GM19463 (cell line): ENCODE measurements around the gene ACER1.

Experiments
- ATAC-seq: cut with Tn5 transposase; IDR thresholded peaks from one replicate; pipeline ENCODE4 v1.9.1; 2021; ENCODE audit warnings: mild to moderate bottlenecking, moderate library complexity; ENCODE audit not compliant: unreplicated experiment

Gene ACER1

DNA sequence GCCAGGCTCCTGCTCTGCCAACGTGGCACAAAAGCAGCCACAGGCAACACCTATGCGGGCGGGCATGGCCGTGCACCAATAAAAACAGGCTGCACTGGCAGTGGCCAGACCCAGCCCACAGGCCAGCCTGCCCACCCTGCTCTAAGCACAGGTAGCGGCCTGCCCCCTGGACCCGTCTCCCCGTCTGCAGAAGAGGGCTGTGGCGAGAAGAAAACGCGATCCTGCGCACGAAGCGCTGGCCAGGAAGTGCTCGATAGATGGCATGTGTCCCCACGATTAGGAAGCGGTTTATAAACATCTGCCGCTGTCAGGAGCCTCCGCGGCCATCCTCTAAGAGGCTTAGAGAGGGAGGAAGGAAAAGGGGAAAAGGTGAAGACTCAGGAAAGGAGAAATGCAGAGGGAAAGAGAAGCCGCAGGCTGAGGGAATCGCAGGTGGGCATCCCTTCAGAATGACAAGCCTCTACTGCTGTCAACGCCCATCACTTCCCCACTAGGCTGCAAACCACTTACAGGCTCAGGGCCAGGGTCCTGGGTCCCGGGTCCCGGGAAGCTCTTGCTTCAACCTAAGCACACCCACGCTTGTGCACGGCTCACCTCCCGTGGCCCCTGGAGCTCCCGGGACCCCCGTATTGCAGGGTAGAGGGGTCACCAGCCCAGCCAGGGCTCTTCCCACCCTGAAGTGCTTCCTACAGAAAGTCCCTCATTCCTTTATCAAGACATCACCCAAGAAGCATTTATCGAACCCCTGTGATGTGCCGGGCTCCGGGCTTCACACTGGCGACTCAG, 64.1 kb downstream of the ACER1 start:
- ATAC-seq = no peak

DNA sequence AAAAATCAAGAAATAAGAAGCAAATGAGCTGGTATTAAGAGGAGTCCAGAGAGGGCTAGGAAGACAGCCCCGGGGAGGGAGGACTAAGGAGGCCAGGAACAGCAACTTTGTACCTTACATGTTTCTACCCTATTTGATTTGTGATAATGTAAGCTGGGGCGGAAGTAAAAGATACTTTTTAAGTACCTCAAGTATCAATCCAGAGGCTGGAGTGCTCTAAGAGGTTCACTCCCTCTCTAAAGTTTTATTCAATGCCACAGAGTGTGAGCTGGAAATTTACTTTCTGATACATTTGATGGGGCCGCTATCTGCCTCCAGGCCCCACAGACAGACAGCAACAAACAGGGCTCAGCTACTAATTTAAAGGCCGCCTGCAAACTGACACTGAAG, 65.0 kb downstream of the ACER1 start:
- no peak for ATAC-seq

DNA sequence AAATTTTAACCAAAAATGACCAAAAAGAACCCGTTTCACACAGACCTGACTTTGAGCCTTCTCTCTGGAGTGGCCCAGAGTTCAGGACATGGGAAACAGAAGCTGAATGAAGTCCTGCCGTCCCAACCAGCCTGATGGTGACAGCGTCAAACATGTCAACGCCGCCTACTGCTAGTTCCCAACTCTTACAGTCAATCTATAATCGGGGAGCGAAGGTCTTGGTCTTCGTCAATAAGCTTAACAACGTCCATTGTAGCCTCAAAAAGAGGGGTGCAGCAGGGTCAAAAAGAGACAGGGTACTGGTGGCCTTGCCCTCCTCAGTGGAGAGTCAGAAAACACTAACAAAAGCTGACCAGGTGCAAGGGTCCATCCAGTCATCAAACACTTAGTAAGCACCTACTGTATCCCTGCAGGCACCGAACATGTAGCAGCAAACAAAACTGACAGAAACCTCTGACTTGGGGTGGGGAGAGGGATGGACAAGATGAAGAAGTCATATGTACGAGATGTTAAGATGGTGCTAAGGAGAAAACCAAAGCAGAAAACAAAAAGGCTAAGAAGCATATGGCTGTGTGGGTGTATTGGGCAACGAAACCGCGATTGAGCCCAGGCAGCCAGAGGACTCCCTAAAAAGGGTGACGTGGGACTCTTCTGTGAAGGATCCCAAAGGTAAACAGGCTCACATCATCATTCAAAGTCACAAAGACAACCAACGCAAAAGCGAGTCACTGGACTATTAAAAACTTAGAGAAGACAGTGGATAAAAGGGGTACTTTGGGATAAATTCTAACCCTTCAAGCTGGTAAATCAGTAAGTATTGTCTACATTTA, 65.6 kb downstream of the ACER1 start:
- no peak for ATAC-seq

DNA sequence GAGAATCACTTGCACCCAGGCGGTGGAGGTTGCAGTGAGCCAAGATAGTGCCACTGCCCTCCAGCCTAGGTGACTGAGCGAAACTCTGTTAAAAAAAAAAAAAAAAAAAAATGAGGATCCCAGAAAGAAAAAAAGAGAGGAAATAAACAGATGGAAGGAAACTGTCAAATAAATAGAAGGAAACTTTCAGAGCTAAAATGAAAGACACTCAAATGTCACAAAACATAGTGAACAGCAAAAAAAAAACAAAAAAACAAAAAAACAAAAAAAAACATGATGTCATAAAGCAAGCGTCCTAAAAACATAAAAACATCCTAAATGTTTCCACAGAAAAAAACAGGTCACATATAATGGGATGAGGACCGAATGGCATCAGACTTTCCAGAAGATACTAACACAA, 68.6 kb downstream of the ACER1 start:
- ATAC-seq = no peak

DNA sequence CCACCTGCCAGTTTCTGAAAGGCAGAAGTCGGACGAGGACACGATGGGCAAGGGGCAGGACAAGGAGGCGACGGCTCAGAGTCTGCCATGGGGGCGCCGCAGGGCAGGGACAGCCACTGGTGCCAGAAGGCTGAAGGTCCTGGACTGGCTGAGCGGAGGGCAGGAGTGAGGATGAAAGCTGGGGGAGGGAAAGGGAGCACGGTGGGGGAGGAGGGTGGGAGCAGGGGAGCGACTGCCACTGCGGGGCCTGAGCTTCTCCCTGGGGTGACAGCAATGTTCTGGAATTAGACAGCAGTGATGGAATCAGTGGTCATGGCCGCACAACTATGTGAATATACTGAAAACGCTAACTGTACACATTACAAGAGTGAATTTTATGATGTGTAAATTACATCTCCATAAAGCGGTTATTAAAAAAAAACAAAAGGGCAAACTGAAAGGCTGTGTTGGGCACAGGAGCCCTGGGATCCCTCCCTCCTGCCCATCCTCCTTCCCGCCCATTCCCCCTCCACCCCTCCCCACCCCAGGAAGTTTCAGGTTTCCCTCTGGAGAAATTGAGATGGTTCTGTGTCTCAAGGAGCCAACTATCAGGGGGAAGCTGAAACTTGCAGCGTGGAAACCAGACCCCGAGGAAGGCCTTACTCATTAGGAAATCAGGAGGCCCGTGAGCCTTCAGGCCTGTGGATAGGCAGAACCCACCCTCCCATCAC, 69.5 kb downstream of the ACER1 start:
- no peak for ATAC-seq

DNA sequence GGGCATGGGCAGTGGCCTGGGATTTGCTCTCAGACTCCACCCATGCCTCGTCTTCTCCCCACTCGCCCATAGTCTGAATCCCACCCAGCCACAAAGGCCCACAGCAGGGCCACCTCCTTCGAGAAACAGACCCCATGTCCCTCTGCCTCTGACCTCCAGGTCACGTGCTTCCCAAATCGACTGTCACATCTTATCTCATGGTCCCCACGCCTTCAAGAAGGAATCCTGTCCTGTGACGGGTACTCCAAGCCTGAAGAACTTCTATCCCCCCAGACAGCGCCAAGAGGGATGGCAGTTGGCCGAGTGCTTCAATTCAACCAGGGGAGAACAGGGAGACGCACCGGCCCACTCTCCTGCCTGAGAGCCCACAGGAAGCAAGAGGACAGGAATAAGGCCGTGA, 70.1 kb downstream of the ACER1 start:
- no peak for ATAC-seq

DNA sequence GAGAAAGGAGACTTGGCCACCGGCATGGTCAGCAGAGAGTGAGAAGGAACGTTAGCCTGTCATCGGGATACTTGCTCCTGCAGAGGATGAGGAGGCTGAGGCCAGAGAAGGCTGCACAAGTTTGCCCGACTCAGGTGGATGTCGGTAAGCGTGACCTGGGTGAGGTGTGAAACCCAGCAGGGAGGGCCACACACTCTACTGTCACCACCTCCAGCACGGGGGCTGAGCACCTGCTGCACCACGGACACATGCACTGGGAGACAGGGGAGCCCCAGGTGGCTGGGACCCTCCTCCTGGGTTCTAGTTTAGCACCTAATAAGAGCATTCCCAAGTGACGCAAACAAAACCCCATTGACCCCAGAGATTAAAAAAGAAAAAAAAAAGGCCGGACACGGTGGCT, 70.9 kb downstream of the ACER1 start:
- no peak for ATAC-seq

DNA sequence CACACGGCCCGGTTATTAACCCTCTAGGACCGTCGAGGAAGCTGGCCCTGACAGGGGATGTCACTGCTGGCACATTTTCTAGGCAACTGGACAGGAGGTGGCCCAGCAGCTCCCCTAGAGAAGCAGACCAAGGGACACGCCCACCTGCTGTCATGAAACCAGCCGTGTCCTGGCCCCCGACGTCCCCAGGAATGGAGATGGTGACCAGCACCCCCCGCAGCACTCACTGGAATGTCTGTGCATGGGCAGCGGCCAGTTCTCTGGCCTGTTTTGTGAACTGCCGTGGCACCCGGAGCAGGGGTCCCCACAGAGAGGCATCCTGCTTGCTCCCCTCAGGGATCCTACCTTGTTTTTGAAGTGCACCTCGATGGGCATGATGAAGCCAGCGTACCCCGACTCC, 71.5 kb downstream of the ACER1 start:
- no peak for ATAC-seq

DNA sequence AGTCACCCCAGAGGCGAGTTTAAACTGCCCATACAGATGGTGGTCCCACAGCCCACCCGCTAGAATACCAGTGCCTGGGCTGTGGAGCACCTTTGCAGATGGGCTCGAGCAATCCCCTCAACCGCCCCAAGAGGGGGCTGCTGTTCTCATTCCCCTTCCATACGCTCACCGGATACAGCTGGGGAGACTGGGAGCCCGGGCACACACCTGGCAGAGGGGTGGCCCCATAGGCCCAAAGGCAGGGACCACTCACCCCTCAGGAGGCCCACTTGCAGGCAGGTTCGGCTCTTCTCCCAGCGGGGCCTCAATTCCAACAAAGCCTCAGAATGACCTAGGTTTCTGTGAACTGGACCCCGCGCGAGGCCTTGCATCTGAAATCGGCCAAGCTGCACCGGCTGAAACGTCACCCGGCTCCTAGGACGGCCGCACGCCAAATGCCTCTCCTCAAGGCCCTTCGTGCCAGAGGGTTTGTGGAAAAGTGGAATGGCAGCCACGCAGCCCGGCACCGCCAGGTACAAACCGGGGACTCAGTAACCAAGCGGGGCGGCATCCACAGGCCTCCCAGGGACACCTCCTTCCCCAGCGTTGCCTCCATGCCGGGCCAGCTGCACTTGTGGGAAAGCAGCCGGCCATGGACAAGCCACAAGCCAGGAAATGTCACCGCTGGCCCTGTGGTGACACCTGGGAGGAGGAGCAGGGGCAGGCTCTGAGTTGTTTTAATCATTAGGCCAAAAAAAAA, 72.3 kb downstream of the ACER1 start:
- no peak for ATAC-seq

DNA sequence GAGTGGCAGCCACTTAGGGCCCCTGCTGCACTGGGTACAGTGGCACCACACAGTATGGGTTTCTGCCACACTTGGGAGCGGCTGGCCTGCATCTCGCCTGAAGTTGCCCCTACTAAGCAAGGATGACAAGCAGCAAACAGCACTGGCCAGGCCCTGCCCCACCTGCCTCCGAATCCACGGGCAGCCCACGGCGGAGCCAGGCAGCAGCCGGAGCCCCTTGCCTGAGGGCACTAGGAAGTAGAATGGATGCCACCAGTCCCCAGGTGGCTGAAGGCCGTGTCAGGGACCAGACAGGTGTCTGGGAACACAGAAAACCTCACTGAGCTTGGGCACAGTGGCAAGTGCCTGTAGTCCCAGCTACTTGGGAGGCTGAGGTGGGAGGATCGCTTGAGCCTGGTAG, 73.0 kb downstream of the ACER1 start:
- ATAC-seq = no peak

DNA sequence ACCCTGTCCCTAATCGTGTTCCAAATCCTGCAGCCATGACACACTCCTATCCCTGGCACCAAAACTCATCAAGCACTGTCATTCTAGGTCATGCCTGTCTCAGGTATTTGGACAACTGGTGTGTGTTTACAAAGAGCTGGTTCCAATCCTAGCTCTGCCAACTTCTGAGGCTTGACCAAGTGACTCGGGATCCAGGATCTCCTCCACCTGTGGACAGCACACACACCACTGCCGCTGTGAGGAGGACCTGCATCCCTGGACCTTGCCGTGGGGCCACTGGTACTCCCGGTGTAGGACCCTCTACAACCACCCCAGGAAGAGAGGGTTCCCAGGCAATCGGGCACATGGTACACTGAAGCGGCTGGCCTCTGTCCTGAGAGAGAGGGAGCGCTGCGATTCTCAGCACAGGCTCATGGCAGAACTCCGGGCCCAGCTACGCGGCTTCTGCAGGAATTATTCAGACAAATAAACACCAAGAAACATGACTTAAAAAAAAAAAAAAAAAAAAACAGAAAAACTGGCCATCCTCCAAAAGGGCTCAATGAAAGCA, 74.0 kb downstream of the ACER1 start:
- ATAC-seq = no peak

DNA sequence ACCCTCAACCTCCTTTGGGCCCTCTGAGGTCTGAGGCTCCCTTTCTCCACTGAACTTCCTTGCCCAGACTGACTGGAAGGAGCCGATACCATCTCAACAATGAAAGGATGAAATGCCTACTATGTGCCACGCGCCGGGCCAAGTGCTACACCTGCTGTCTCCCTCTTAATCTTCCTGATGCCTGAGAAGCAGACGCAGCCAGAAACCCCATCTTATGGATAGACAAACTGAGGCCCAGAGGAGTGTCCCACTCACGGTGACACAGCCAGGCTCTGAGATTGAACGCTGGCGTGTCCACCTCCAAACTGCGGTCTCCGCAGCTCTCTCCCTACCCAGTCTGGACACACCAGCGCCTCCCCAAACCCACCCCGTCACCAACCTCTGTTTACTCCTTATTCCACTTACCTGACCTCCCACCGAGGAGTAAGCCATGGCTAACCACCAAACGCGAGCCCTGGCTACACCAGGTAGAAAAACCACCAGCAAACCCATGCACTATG, 74.5 kb downstream of the ACER1 start:
- no peak for ATAC-seq
